PC-3 (cell line): ENCODE data around the gene ZBED4. TPM values are rescaled to one million over a fixed set of nuclear protein-coding genes. Genes with fewer than 3 reads are reported as not detected.

Experiments
- ATAC-seq: fragments of 200-7000 bp; cut with Tn5 transposase; 2 replicates; pipeline ENCODE4 v1.9.1; 2020; ENCODE audit warnings: mild to moderate bottlenecking, moderate library complexity
- BruUV-seq: library from RNA; stranded (reverse); fragments of 400-500 nt; replicated peaks from 2 replicates; lab custom pipeline; 2021; lab: Mats Ljungman, UMichigan
- CTCF ChIA-PET: fragments of 300-600 bp; sonication (Branson Sonifier 250); formaldehyde crosslinking; loops from one replicate; lab custom pipeline; 2022; ENCODE audit warnings: antibody characterized with exemption; lab: Charles Lee
- POLR2A ChIA-PET: fragments of 300-600 bp; sonication (Branson Sonifier 250); formaldehyde crosslinking; loops from one replicate; lab custom pipeline; 2022; ENCODE audit warnings: antibody characterized with exemption; ENCODE audit not compliant: unreplicated experiment; lab: Charles Lee
- DNase-seq: peaks from one replicate; pipeline ENCODE4 v3.0.0-alpha.2; 2015
- H2AFZ ChIP-seq: fragments of 300-600 bp; sonication (generic); 2 replicates; pipeline ENCODE4 v1.6.0; 2016; ENCODE audit warnings: antibody characterized with exemption, low read length
- H3F3A ChIP-seq: fragments of 300-600 bp; sonication (generic); one replicate; pipeline ENCODE4 v1.6.0; 2017; ENCODE audit warnings: antibody characterized with exemption, low read length, control low read depth, mild to moderate bottlenecking; ENCODE audit not compliant: unreplicated experiment
- H3K27ac ChIP-seq: fragments of 300-600 bp; sonication (generic); 2 replicates; pipeline ENCODE4 v1.5.1; 2016; ENCODE audit warnings: mild to moderate bottlenecking, low read length
- H3K27me3 ChIP-seq: fragments of 300-600 bp; sonication (generic); 2 replicates; pipeline ENCODE4 v1.6.1; 2016; ENCODE audit warnings: low read length, mixed read lengths
- H3K36me3 ChIP-seq: fragments of 300-600 bp; sonication (generic); 2 replicates; pipeline ENCODE4 v1.6.1; 2016; ENCODE audit warnings: low read depth, mixed run types, low read length, mixed read lengths
- H3K4me1 ChIP-seq: fragments of 300-600 bp; sonication (generic); 2 replicates; pipeline ENCODE4 v1.5.1; 2016; ENCODE audit warnings: low read length; ENCODE audit not compliant: insufficient read depth
- H3K4me2 ChIP-seq: fragments of 300-600 bp; sonication (generic); 2 replicates; pipeline ENCODE4 v1.6.0; 2016; ENCODE audit warnings: low read length
- H3K4me3 ChIP-seq: fragments of 300-600 bp; sonication (generic); 2 replicates; pipeline ENCODE4 v1.5.1; 2016; ENCODE audit warnings: mild to moderate bottlenecking, low read length, mixed read lengths
- H3K79me2 ChIP-seq: fragments of 300-600 bp; sonication (generic); 2 replicates; pipeline ENCODE4 v1.6.1; 2017; ENCODE audit warnings: low read length, mixed read lengths
- H3K9ac ChIP-seq: fragments of 300-600 bp; sonication (generic); 2 replicates; pipeline ENCODE4 v1.6.0; 2016; ENCODE audit warnings: mild to moderate bottlenecking, low read length
- H3K9me2 ChIP-seq: fragments of 300-600 bp; sonication (generic); replicated peaks from 2 replicates; pipeline ENCODE4 v1.6.1; 2016; ENCODE audit warnings: mixed run types, low read length, mixed read lengths
- H3K9me3 ChIP-seq: fragments of 300-600 bp; sonication (generic); 2 replicates; pipeline ENCODE4 v1.6.1; 2016; ENCODE audit warnings: low read length, mixed read lengths
- H4K20me1 ChIP-seq: fragments of 300-600 bp; sonication (generic); 2 replicates; pipeline ENCODE4 v1.6.1; 2016; ENCODE audit warnings: low read length, mixed read lengths
- CTCF ChIP-seq: fragments of 300-600 bp; sonication (generic); conservative IDR thresholded peaks from 2 replicates; pipeline ENCODE4 v1.5.1; 2017; ENCODE audit warnings: antibody characterized with exemption, low read depth, mild to moderate bottlenecking, low read length
- EZH2 ChIP-seq: fragments of 300-600 bp; sonication (generic); IDR thresholded peaks from one replicate; pipeline ENCODE4 v1.6.1; 2017; ENCODE audit warnings: antibody characterized with exemption, mild to moderate bottlenecking, low read length; ENCODE audit not compliant: unreplicated experiment
- EZH2phosphoT487 ChIP-seq: fragments of 300-600 bp; sonication (generic); IDR thresholded peaks from 2 replicates; pipeline ENCODE4 v1.6.1; 2018; ENCODE audit warnings: mild to moderate bottlenecking, antibody characterized with exemption, low read length, borderline replicate concordance
- intact Hi-C: fragments of 100-400 bp; cut with micrococcal nuclease; formaldehyde crosslinking; loops from 2 replicates; pipeline ENCODE4 v1.9.0; 2023
- total RNA-seq: library from RNA; depleted of rRNA; stranded (reverse); fragments of >200 nt; gene quantifications from 2 replicates; pipeline ENCODE4 v1.2.3, GENCODE V29; 2014

ZBED4 gene
- total RNA-seq, 1 experiment from 2014 or later: 11.5 TPM

GRCh38 chr22:49928185-49928495 is 74.5 kb downstream of the ZBED4 start:
- CTCF ChIA-PET: no interaction called here
- no peak for DNase-seq
- intact Hi-C loops: no loop called here

GRCh38 chr22:49928555-49929210 is 75.0 kb downstream of the ZBED4 start:
- Histone ChIP-seq H3K9me2 (no peaks in the 10 kb centered on the region), H3K4me3 (no peak overlapping the region), H4K20me1 (no peaks in the 10 kb centered on the region), H3K4me1 (peaks cover 9% of the 10 kb centered on the region; the same call in 1 of the 2 replicates), H3K9ac (no peak overlapping the region), H2AFZ (no peak overlapping the region), H3K27me3 (no peaks in the 10 kb centered on the region), H3K79me2 (no peaks in the 10 kb centered on the region), H3K9me3 (no peaks in the 10 kb centered on the region), H3K27ac (no peak overlapping the region), H3K36me3 (no peaks in the 10 kb centered on the region), H3F3A (no peaks in the 10 kb centered on the region), H3K4me2 (no peak overlapping the region)
- ATAC-seq: no peak
- ChIA-PET POLR2A (no interaction called here), CTCF (no interaction called here)
- DNase-seq: no peak
- intact Hi-C loops: no loop called here
- BruUV-seq: no TSS peak
- TF ChIP-seq EZH2: no peak
- TF ChIP-seq EZH2phosphoT487: no peak
- TF ChIP-seq CTCF: no peak

More at GRCh38 chr22:49928185-49928495, 74.5 kb downstream of the ZBED4 start:
- H3K4me3 ChIP-seq: no peak overlapping the region
- H3F3A ChIP-seq: no peaks in the 10 kb centered on the region
- no peak overlapping the region for H3K27ac ChIP-seq
- H4K20me1 ChIP-seq: no peaks in the 10 kb centered on the region
- H3K9me2 ChIP-seq: no peaks in the 10 kb centered on the region
- no peaks in the 10 kb centered on the region for H3K27me3 ChIP-seq
- no peak overlapping the region for H3K9ac ChIP-seq
- H3K4me2 ChIP-seq: no peak overlapping the region
- no peaks in the 10 kb centered on the region for H3K36me3 ChIP-seq
- no peaks in the 10 kb centered on the region for H3K79me2 ChIP-seq
- no peak overlapping the region for H2AFZ ChIP-seq
- no peak for TF ChIP-seq CTCF
- TF ChIP-seq EZH2phosphoT487: no peak
- TF ChIP-seq EZH2: no peak
- POLR2A ChIA-PET: no interaction called here
- ATAC-seq: no peak
- no peaks in the 10 kb centered on the region for H3K9me3 ChIP-seq
- peaks cover 9% of the 10 kb centered on the region; the same call in 1 of the 2 replicates for H3K4me1 ChIP-seq
- no TSS peak for BruUV-seq

DNA sequence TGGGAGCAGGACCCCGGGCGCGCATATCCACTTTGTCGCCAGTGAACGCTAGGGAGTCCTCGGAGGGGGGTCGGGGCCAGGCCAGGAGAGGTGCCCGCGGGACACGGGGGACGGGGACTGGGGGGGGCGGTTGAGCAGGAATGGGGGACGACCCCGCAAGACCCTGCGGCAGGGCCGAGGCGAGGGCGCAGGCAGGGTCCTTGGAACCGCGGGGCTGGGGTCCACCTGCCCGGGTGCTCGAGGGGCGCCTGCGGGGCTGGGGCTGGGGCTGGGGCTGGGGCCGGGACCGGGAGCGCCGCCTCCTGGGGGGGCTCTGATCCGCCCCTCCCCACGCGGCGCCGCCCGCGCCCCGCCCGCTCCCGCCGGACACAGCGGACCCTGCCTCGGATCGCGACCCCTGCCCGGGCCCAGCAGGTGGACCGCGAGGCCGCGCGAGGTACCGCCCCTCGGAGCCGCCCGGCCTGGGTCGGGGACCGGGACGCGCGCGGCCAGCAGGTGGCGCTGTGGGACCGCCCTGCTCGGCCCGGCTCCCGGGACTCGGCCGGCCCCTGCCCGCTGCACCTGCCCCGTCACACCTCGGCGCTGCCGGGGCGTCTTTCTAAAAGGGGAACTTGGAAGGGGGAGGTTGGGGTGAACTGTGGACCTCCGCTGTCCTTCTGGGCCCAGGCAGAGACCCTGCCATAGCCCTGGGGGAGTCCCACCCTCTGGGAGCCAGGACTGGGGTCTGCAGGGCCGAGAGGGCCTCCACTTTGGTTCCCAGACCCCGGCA is 75.8 kb downstream of the ZBED4 start:
- POLR2A ChIA-PET: no interaction called here
- Histone ChIP-seq H2AFZ (peak overlapping the region; percentile 57; the same call in 1 of the 2 replicates), H3K4me2 (peak overlapping the region; percentile 82)

More for the DNA sequence above, 75.8 kb downstream of the ZBED4 start:
- ATAC-seq: peak; percentile 74
- H3K4me1 ChIP-seq: peaks cover 12% of the 10 kb centered on the region
- H3K4me3 ChIP-seq: peak overlapping the region; percentile 53; the same call in 1 of the 2 replicates
- H3K9me2 ChIP-seq: no peaks in the 10 kb centered on the region
- BruUV-seq: no TSS peak
- no peaks in the 10 kb centered on the region for H3F3A ChIP-seq
- intact Hi-C loops: no loop called here
- no peak overlapping the region for H3K9ac ChIP-seq
- TF ChIP-seq EZH2phosphoT487 (no peak), CTCF (peak; percentile 57)
- no peaks in the 10 kb centered on the region for H4K20me1 ChIP-seq
- no peaks in the 10 kb centered on the region for H3K79me2 ChIP-seq
- CTCF ChIA-PET: no interaction called here
- no peak overlapping the region for H3K27ac ChIP-seq
- H3K27me3 ChIP-seq: no peaks in the 10 kb centered on the region
- no peaks in the 10 kb centered on the region for H3K9me3 ChIP-seq
- H3K36me3 ChIP-seq: no peaks in the 10 kb centered on the region
- DNase-seq: peak; percentile 62
